EH (cell line): ENCODE results near the gene STOM.
A peak's percentile ranks its signal among the peaks of the same experiment; 100 is the strongest.
"Not testable (repeated sequence)": the region's sequence is repeated elsewhere in the genome, so short reads cannot be mapped to it uniquely, and the experiment has no call there.

ENCODE experiments used
- DNase-seq: peaks from one replicate; pipeline ENCODE4 v3.0.0-alpha.2; 2015; ENCODE audit warnings: low read depth

STOM gene

GRCh38 chr9:121301881-121302286 is 68.2 kb downstream of the STOM start:
- no peak for DNase-seq

GRCh38 chr9:121300283-121301119 is 69.5 kb downstream of the STOM start:
- DNase-seq, result no peak

- peak; percentile 51 for DNase-seq
These were observed 70.4 kb downstream of the STOM start for GRCh38 chr9:121299467-121300282.

- DNase-seq, result peak; percentile 50
These were observed 71.2 kb downstream of the STOM start for GRCh38 chr9:121298689-121299466.

GRCh38 chr9:121298016-121298538 is 72.0 kb downstream of the STOM start:
- no peak for DNase-seq

GRCh38 chr9:121297389-121297788 is 72.7 kb downstream of the STOM start:
- DNase-seq, result no peak

GRCh38 chr9:121296213-121297127 is 73.6 kb downstream of the STOM start:
- DNase-seq, result no peak

GRCh38 chr9:121295662-121296191 is 74.3 kb downstream of the STOM start:
- DNase-seq, result no peak

- DNase-seq, result no peak
These were observed 75.0 kb downstream of the STOM start for GRCh38 chr9:121294866-121295661.

GRCh38 chr9:121294151-121294743 is 75.8 kb downstream of the STOM start:
- no peak for DNase-seq

- DNase-seq, result no peak
These were observed 77.2 kb downstream of the STOM start for GRCh38 chr9:121292801-121293241.

- no peak for DNase-seq
These were observed 78.0 kb downstream of the STOM start for GRCh38 chr9:121292051-121292450.

- not testable (repeated sequence) for DNase-seq
These were observed 78.5 kb downstream of the STOM start for GRCh38 chr9:121291536-121291935.

GRCh38 chr9:121289772-121290370 is 80.2 kb downstream of the STOM start:
- peak; percentile 31 for DNase-seq

- peak; percentile 85 for DNase-seq
These were observed 80.9 kb downstream of the STOM start for GRCh38 chr9:121289026-121289771.
